GM18508 (cell line): ENCODE data around the gene PCBD1.
"Not testable (repeated sequence)": the region's sequence is repeated elsewhere in the genome, so short reads cannot be mapped to it uniquely, and the experiment has no call there.

Experiments
- ATAC-seq: cut with Tn5 transposase; IDR thresholded peaks from one replicate; pipeline ENCODE4 v1.9.1; 2021; ENCODE audit warnings: moderate number of reproducible peaks; ENCODE audit not compliant: insufficient read depth, unreplicated experiment

PCBD1 gene

GRCh38 chr10:70887804-70888800, at the start of gene PCBD1:
Gene PCBD1 (minus strand): TSS chr10:70888565. CDS start chr10:70888533, 32 bp downstream.
- ATAC-seq: no peak

GRCh38 chr10:70937661-70938060, 49.3 kb upstream of the PCBD1 start:
- ATAC-seq: no peak

- ATAC-seq: no peak
Measured at GRCh38 chr10:70936111-70936510, 47.7 kb upstream of the PCBD1 start.

- ATAC-seq: no peak
Measured at GRCh38 chr10:70935631-70936030, 47.3 kb upstream of the PCBD1 start.

- ATAC-seq: no peak
Measured at GRCh38 chr10:70935125-70935625, 46.8 kb upstream of the PCBD1 start.

GRCh38 chr10:70934701-70935100, 46.3 kb upstream of the PCBD1 start:
- no peak for ATAC-seq

- ATAC-seq: no peak
Measured at GRCh38 chr10:70932392-70933196, 44.2 kb upstream of the PCBD1 start.

GRCh38 chr10:70931168-70931815, 42.9 kb upstream of the PCBD1 start:
- ATAC-seq: no peak

GRCh38 chr10:70930263-70931000, 42.1 kb upstream of the PCBD1 start:
- ATAC-seq: no peak

- no peak for ATAC-seq
Measured at GRCh38 chr10:70928140-70928539, 39.8 kb upstream of the PCBD1 start.

- ATAC-seq: no peak
Measured at GRCh38 chr10:70927189-70927943, 39.0 kb upstream of the PCBD1 start.

- no peak for ATAC-seq
Measured at GRCh38 chr10:70926226-70927000, 38.0 kb upstream of the PCBD1 start.

GRCh38 chr10:70925377-70926225, 37.2 kb upstream of the PCBD1 start:
- ATAC-seq: no peak

GRCh38 chr10:70923696-70924095, 35.3 kb upstream of the PCBD1 start:
- ATAC-seq: no peak

GRCh38 chr10:70921285-70921684, 32.9 kb upstream of the PCBD1 start:
- ATAC-seq: no peak

GRCh38 chr10:70920519-70920918, 32.2 kb upstream of the PCBD1 start:
- no peak for ATAC-seq

- ATAC-seq: not testable (repeated sequence)
Measured at GRCh38 chr10:70919906-70920305, 31.5 kb upstream of the PCBD1 start.
